ENCODE data around the gene IQCM.

- TF ChIP-seq, protein P1, sequence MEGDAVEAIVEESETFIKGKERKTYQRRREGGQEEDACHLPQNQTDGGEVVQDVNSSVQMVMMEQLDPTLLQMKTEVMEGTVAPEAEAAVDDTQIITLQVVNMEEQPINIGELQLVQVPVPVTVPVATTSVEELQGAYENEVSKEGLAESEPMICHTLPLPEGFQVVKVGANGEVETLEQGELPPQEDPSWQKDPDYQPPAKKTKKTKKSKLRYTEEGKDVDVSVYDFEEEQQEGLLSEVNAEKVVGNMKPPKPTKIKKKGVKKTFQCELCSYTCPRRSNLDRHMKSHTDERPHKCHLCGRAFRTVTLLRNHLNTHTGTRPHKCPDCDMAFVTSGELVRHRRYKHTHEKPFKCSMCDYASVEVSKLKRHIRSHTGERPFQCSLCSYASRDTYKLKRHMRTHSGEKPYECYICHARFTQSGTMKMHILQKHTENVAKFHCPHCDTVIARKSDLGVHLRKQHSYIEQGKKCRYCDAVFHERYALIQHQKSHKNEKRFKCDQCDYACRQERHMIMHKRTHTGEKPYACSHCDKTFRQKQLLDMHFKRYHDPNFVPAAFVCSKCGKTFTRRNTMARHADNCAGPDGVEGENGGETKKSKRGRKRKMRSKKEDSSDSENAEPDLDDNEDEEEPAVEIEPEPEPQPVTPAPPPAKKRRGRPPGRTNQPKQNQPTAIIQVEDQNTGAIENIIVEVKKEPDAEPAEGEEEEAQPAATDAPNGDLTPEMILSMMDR (conservative IDR thresholded peaks at IDR 0.05 in 1 of 2, IDR thresholded peaks at IDR 0.05 in 1 of 2; ENCODE audit: low read depth in 1 of 2, low read length in 2 of 2): no peak
- no peak for TF ChIP-seq EZH2 (IDR thresholded peaks at IDR 0.05; ENCODE audit: low read length, missing control alignments)
Observed at GRCh38 chr4:149755969-149756368, 59.7 kb downstream of the IQCM start.
